Vagina (tissue), 2 donors: ENCODE measurements around the gene TSEN2. TPM values are rescaled to one million over a fixed set of nuclear protein-coding genes. Genes with fewer than 3 reads are reported as not detected.

ENCODE experiments used
- DNase-seq, 2 donors: peaks; one replicate each; pipeline ENCODE4 v3.0.0-alpha.2; 2017; ENCODE audit errors: extremely low spot score in 2 of 2
- H3K27ac ChIP-seq: fragments of 200-600 bp; sonication (generic); one replicate; pipeline ENCODE4 v1.5.1; 2019
- H3K27me3 ChIP-seq: fragments of 200-600 bp; sonication (generic); one replicate; pipeline ENCODE4 v1.5.1; 2019
- H3K36me3 ChIP-seq, 2 donors: fragments of 200-600 bp; sonication (generic); one replicate each; pipeline ENCODE4 v1.5.1; 2017 to 2019
- H3K4me1 ChIP-seq: fragments of 200-600 bp; sonication (generic); one replicate; pipeline ENCODE4 v1.5.1; 2019
- H3K4me3 ChIP-seq, 2 donors: fragments of 200-600 bp; sonication (generic); 1 replicate in 1 of 2; 2 replicates in 1 of 2; pipeline ENCODE4 v1.5.1; 2016 to 2019
- H3K9me3 ChIP-seq: fragments of 200-600 bp; sonication (generic); one replicate; pipeline ENCODE4 v1.5.1; 2019
- POLR2A ChIP-seq, 2 donors: fragments of 450-650 bp; IDR thresholded peaks; one replicate each; pipeline ENCODE4 v1.6.1; 2017; ENCODE audit warnings: antibody characterized with exemption in 2 of 2, mild to moderate bottlenecking in 2 of 2, moderate library complexity in 2 of 2
- POLR2AphosphoS5 ChIP-seq, 2 donors: sonication (generic); formaldehyde crosslinking; IDR thresholded peaks; one replicate each; pipeline ENCODE4 v1.9.0; 2017; ENCODE audit warnings: antibody characterized with exemption in 2 of 2, mild to moderate bottlenecking in 2 of 2, low read depth in 1 of 2; ENCODE audit not compliant: insufficient read depth in 1 of 2
- intact Hi-C: fragments of 100-400 bp; cut with DNase I; formaldehyde crosslinking; loops from one replicate; pipeline ENCODE4 v1.15.1; 2023
- total RNA-seq: library from RNA; depleted of rRNA; stranded (reverse); fragments of >200 nt; gene quantifications from one replicate; pipeline ENCODE4 v1.2.3, GENCODE V29; 2016
- TF ChIP-seq, protein P1 (sequence below), 3 experiments: fragments of 450-650 bp in 2 of 3; fragments of 200-600 bp in 1 of 3; sonication (generic) in 1 of 3; IDR thresholded peaks; one replicate each; pipeline ENCODE4 v1.5.1; 2017 to 2019; ENCODE audit warnings: antibody characterized with exemption in 3 of 3, mild to moderate bottlenecking in 2 of 3, moderate library complexity in 2 of 3

TSEN2 gene
- total RNA-seq, 1 donor from 2014 or later = 16.0 TPM

DNA sequence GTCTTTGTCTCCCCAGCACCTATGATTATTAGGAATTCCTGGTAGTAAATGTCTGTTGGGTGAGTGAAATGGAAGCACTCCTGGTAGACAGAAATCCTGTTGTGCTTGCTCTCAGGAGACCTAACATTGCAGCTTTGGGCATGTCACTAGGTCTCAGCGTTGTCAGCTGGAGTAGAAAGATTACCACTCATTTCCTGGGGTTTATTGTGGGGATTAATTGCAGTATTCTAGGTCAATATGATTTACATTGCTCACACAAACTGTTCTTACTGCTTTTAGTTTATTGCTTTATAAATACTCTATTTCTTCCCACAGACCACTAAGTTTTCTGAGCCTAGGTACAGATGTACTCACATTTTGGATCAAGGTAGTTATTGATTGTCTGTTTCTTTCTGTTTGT, 5.1 kb downstream of the TSEN2 start:
- intact Hi-C loops = no loop called here
- Histone ChIP-seq H3K4me3 (no peak overlapping the region), H3K27ac (no peak overlapping the region), H3K9me3 (no peaks in the 10 kb centered on the region), H3K36me3 (no peaks in the 10 kb centered on the region), H3K4me1 (peaks cover 20% of the 10 kb centered on the region), H3K27me3 (no peaks in the 10 kb centered on the region)
- no peak for DNase-seq
- TF ChIP-seq, protein P1, sequence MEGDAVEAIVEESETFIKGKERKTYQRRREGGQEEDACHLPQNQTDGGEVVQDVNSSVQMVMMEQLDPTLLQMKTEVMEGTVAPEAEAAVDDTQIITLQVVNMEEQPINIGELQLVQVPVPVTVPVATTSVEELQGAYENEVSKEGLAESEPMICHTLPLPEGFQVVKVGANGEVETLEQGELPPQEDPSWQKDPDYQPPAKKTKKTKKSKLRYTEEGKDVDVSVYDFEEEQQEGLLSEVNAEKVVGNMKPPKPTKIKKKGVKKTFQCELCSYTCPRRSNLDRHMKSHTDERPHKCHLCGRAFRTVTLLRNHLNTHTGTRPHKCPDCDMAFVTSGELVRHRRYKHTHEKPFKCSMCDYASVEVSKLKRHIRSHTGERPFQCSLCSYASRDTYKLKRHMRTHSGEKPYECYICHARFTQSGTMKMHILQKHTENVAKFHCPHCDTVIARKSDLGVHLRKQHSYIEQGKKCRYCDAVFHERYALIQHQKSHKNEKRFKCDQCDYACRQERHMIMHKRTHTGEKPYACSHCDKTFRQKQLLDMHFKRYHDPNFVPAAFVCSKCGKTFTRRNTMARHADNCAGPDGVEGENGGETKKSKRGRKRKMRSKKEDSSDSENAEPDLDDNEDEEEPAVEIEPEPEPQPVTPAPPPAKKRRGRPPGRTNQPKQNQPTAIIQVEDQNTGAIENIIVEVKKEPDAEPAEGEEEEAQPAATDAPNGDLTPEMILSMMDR (IDR thresholded peaks at IDR 0.05) = no peak
- no peak for TF ChIP-seq POLR2AphosphoS5 (IDR thresholded peaks at IDR 0.05; ENCODE audit: insufficient read depth in 1 of 2, low read depth in 1 of 2)
- no peak for TF ChIP-seq POLR2A (IDR thresholded peaks at IDR 0.05)

DNA sequence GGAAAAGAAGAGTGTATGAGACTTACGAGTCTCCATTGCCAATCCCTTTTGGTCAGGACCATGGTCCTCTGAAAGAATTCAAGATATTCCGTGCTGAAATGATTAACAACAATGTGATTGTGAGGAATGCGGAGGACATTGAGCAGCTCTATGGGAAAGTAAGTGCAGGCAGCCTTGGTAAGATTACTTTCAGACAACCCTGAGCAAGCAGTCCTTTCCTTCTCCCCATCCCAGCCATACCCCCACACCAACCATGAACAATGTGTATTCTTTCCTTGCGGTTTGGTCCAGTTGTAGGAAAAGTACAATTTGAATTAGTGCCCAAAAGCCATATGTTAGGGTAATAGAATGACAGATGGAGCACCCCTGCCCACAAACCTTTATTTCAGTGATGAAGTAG, 5.6 kb downstream of the TSEN2 start:
- Histone ChIP-seq H3K4me1 (peaks cover 19% of the 10 kb centered on the region), H3K27ac (no peak overlapping the region), H3K36me3 (no peaks in the 10 kb centered on the region), H3K27me3 (no peaks in the 10 kb centered on the region), H3K9me3 (no peaks in the 10 kb centered on the region), H3K4me3 (no peak overlapping the region)
- TF ChIP-seq POLR2A (IDR thresholded peaks at IDR 0.05) (no peak), POLR2AphosphoS5 (IDR thresholded peaks at IDR 0.05; ENCODE audit: insufficient read depth in 1 of 2, low read depth in 1 of 2) (no peak)
- TF ChIP-seq, protein P1 (IDR thresholded peaks at IDR 0.05) = no peak
- no peak for DNase-seq
- intact Hi-C loops = no loop called here

DNA sequence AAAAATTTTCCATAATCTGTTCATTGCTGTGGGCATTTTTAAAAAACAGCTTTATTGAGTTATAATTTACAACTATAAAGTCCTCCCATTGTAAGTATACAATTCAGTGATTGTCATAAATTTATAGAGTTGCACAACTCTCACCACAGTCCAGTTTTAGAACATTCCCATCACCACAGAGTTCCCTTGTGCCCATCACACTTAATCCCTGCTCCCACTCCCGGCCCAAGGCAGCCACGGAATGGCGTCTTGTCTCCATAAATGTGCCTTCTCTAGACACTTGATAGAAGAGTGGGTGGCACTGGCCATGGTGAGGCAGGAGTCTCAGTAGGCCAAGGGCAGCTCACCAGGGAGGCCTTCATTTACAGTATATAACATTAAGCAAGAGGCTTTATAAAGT, 6.3 kb downstream of the TSEN2 start:
- H3K4me3 ChIP-seq = no peak overlapping the region
- no peak for TF ChIP-seq POLR2AphosphoS5 (IDR thresholded peaks at IDR 0.05; ENCODE audit: insufficient read depth in 1 of 2, low read depth in 1 of 2)
- TF ChIP-seq, protein P1 (IDR thresholded peaks at IDR 0.05) = no peak
- no peak for TF ChIP-seq POLR2A (IDR thresholded peaks at IDR 0.05)
- peaks cover 12% of the 10 kb centered on the region for H3K4me1 ChIP-seq
- no peaks in the 10 kb centered on the region for H3K27me3 ChIP-seq
- no peak overlapping the region for H3K27ac ChIP-seq
- intact Hi-C loops = no loop called here
- H3K36me3 ChIP-seq = no peaks in the 10 kb centered on the region
- no peak for DNase-seq
- no peaks in the 10 kb centered on the region for H3K9me3 ChIP-seq

DNA sequence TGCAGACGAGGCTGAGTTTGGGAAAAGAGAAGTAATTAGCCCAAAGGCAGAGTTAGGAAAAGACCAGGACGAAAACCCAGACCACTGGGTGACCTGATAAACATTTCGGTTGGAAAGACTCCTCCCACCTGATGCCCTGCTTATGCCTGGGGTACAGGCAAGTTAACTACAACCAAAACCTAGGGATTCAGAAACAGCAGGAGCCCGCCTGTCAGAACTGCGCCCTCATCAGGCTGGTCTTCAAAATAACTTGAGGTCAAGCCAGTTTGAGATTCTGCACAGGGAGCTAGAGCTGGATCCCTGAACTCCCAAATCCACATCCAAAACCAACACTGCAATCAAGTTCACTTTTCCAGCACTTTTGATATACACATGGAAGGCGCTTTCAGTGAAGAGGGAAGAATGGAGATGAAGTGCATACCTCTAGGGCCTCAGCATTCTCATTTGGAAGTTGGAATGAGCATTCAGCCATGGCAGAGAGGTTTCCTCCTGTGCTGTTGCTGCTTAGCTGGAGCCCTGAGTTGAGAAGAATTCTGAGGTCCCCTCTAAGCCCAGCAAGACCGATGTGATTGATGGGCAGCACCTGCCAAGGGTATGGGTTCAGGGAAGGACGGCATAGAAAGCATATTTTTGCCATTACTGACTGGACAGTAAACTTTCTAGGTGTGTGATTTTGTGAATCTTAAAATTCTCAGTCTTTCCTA, 11.6 kb downstream of the TSEN2 start:
- intact Hi-C loops = no loop called here
- no peak for DNase-seq
- TF ChIP-seq, protein P1 (IDR thresholded peaks at IDR 0.05) = no peak
- TF ChIP-seq POLR2A (IDR thresholded peaks at IDR 0.05) (no peak), POLR2AphosphoS5 (IDR thresholded peaks at IDR 0.05; ENCODE audit: insufficient read depth in 1 of 2, low read depth in 1 of 2) (no peak)
- H3K36me3 ChIP-seq = peaks cover 0 to 44% of the 10 kb centered on the region in 2 donors
- no peak overlapping the region for H3K4me3 ChIP-seq
- H3K4me1 ChIP-seq = no peaks in the 10 kb centered on the region
- H3K9me3 ChIP-seq = no peaks in the 10 kb centered on the region
- no peaks in the 10 kb centered on the region for H3K27me3 ChIP-seq
- no peak overlapping the region for H3K27ac ChIP-seq

DNA sequence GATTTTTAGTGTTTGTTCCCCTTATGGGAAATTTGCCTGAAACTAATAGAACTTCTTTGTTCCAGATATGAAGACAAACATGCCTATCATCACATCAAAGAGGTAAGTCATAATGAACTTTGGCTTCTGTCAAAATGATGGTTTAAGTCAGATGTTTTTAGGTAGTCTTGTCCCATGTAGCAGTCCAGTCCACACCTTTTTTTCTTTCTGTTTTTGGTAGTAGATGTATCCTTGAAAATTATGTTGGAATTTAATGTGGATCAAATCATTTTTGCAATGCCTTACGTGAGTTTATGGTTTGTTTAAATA, 12.1 kb downstream of the TSEN2 start:
- Histone ChIP-seq H3K9me3 (no peaks in the 10 kb centered on the region), H3K27me3 (no peaks in the 10 kb centered on the region), H3K4me3 (no peak overlapping the region), H3K27ac (no peak overlapping the region), H3K4me1 (no peaks in the 10 kb centered on the region), H3K36me3 (peaks cover 0 to 44% of the 10 kb centered on the region in 2 donors)
- TF ChIP-seq, protein P1 (IDR thresholded peaks at IDR 0.05) = no peak
- TF ChIP-seq POLR2A (IDR thresholded peaks at IDR 0.05) (no peak), POLR2AphosphoS5 (IDR thresholded peaks at IDR 0.05; ENCODE audit: insufficient read depth in 1 of 2, low read depth in 1 of 2) (no peak)
- no peak for DNase-seq
- intact Hi-C loops = no loop called here
